ENCODE measurements around the gene TP53AIP1. TPM values are rescaled to one million over a fixed set of nuclear protein-coding genes. Genes with fewer than 3 reads are reported as not detected.

TP53AIP1 gene
- total RNA-seq, 1 experiment from 2014 or later = 2.3 TPM

DNA sequence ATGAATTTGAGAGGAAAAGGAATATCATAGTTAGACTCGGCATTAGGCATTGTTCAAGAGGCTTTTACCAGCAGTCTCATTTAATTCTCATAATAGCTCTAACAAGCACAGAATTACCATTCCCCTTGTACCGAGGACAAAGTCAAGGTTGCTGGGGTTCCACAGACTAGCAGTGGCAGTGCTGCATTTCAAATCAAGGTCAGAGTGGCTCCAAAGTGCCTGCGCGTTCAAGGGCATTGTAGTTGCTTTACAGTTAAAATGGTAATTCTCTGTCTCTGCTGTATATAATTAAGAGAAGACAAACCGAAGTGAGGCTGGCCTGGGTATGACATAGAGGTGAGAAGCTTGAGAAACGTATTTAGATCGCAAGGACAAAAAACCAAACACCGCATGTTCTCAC, 40.4 kb upstream of the TP53AIP1 start:
- Histone ChIP-seq H3K36me3 (ENCODE audit: insufficient read depth, low read length, poor library complexity, severe bottlenecking) (peaks cover 13% of the 10 kb centered on the region), H3K9me3 (ENCODE audit: low read depth, low read length, poor library complexity, severe bottlenecking) (no peaks in the 10 kb centered on the region), H3K27me3 (replicated peaks; ENCODE audit: insufficient read depth, low read depth, low read length, poor library complexity) (no peaks in the 10 kb centered on the region), H3K4me3 (ENCODE audit: low read depth, low read length, poor library complexity, severe bottlenecking) (no peak overlapping the region), H3K4me1 (ENCODE audit: insufficient read depth, low read length, poor library complexity, severe bottlenecking) (no peaks in the 10 kb centered on the region), H3K27ac (ENCODE audit: low read depth, low read length, poor library complexity, severe bottlenecking) (no peak overlapping the region)
- POLR2A ChIA-PET (ENCODE audit: low non-redundant PET) = no interaction called here
- no TSS peak for BruUV-seq (replicated peaks)
- TF ChIP-seq, protein P1, sequence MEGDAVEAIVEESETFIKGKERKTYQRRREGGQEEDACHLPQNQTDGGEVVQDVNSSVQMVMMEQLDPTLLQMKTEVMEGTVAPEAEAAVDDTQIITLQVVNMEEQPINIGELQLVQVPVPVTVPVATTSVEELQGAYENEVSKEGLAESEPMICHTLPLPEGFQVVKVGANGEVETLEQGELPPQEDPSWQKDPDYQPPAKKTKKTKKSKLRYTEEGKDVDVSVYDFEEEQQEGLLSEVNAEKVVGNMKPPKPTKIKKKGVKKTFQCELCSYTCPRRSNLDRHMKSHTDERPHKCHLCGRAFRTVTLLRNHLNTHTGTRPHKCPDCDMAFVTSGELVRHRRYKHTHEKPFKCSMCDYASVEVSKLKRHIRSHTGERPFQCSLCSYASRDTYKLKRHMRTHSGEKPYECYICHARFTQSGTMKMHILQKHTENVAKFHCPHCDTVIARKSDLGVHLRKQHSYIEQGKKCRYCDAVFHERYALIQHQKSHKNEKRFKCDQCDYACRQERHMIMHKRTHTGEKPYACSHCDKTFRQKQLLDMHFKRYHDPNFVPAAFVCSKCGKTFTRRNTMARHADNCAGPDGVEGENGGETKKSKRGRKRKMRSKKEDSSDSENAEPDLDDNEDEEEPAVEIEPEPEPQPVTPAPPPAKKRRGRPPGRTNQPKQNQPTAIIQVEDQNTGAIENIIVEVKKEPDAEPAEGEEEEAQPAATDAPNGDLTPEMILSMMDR (conservative IDR thresholded peaks at IDR 0.05; ENCODE audit: low read depth, low read length) = no peak
- no peak for TF ChIP-seq EZH2 (IDR thresholded peaks at IDR 0.05; ENCODE audit: borderline replicate concordance, low read depth, low read length, poor library complexity, severe bottlenecking)
- intact Hi-C loops (cut with micrococcal nuclease; ENCODE audit: unreplicated experiment) = no loop called here
- DNase-seq (ENCODE audit: low spot score) = no peak
- CTCF ChIA-PET = no interaction called here

DNA sequence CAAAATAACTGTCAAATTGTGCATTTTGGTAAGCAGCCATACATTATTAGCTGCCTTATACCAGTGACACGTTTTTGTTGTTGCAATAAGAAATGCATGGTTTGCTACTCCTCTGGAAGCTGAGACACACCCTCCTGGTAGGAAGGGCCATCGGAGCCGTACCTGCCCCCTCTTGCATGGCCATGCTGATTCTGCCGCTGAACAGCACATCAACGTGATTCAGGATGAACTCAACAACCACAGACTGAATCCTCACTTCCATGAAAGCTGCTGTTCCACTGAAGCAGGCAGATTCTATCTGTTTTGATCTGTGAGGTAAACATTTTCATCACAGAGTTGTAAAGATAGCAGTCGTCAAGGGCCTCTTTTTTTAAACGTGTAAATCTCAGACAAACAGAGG, 38.6 kb upstream of the TP53AIP1 start:
- ChIA-PET POLR2A (ENCODE audit: low non-redundant PET) (no interaction called here), CTCF (no interaction called here)
- Histone ChIP-seq H3K4me1 (ENCODE audit: insufficient read depth, low read length, poor library complexity, severe bottlenecking) (no peaks in the 10 kb centered on the region), H3K4me3 (ENCODE audit: low read depth, low read length, poor library complexity, severe bottlenecking) (no peak overlapping the region), H3K27ac (ENCODE audit: low read depth, low read length, poor library complexity, severe bottlenecking) (no peak overlapping the region), H3K36me3 (ENCODE audit: insufficient read depth, low read length, poor library complexity, severe bottlenecking) (peaks cover 20% of the 10 kb centered on the region), H3K27me3 (replicated peaks; ENCODE audit: insufficient read depth, low read depth, low read length, poor library complexity) (no peaks in the 10 kb centered on the region), H3K9me3 (ENCODE audit: low read depth, low read length, poor library complexity, severe bottlenecking) (no peaks in the 10 kb centered on the region)
- intact Hi-C loops (cut with micrococcal nuclease; ENCODE audit: unreplicated experiment) = no loop called here
- BruUV-seq (replicated peaks) = no TSS peak
- TF ChIP-seq, protein P1 (conservative IDR thresholded peaks at IDR 0.05; ENCODE audit: low read depth, low read length) = no peak
- no peak for TF ChIP-seq EZH2 (IDR thresholded peaks at IDR 0.05; ENCODE audit: borderline replicate concordance, low read depth, low read length, poor library complexity, severe bottlenecking)
- DNase-seq (ENCODE audit: low spot score) = no peak

DNA sequence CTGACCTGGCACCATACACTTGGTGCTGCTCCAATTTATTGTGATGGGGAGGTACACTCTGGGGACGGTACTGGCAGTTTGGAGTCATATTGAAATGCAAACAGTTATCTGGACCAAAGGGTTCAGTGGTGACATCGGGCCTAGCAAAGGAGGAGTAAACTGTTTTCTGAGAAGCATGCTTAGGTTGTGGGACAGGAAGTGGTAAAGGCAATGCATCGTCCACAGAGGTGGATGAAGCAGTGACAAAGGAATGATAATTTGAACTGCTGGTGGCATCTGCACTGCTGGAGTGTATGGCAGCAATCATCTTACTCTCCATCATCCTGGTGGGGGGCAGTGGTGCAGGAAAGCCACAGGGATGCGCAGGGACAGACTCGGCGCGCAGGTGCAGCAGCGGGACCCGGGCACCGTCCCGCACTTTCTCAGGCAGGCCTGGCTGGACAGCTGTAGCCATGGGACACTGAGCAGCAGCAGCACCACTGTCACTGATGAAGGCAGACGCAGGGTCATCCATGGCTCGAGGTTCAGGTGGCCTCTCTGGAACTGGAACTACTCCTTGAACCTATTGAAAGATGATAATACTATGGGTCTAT, 28.0 kb upstream of the TP53AIP1 start:
- BruUV-seq (replicated peaks) = no TSS peak
- intact Hi-C loops (cut with micrococcal nuclease; ENCODE audit: unreplicated experiment) = no loop called here
- Histone ChIP-seq H3K27me3 (replicated peaks; ENCODE audit: insufficient read depth, low read depth, low read length, poor library complexity) (no peaks in the 10 kb centered on the region), H3K27ac (ENCODE audit: low read depth, low read length, poor library complexity, severe bottlenecking) (no peak overlapping the region), H3K4me3 (ENCODE audit: low read depth, low read length, poor library complexity, severe bottlenecking) (no peak overlapping the region), H3K4me1 (ENCODE audit: insufficient read depth, low read length, poor library complexity, severe bottlenecking) (no peaks in the 10 kb centered on the region), H3K9me3 (ENCODE audit: low read depth, low read length, poor library complexity, severe bottlenecking) (no peaks in the 10 kb centered on the region), H3K36me3 (ENCODE audit: insufficient read depth, low read length, poor library complexity, severe bottlenecking) (peaks cover 50% of the 10 kb centered on the region)
- CTCF ChIA-PET = interaction anchor here (1.6 kb wide), 1 partner anchor 14 kb away, joined by 5 read pairs; no protein-coding TSS in a partner anchor
- POLR2A ChIA-PET (ENCODE audit: low non-redundant PET) = no interaction called here
- DNase-seq (ENCODE audit: low spot score) = no peak
- TF ChIP-seq, protein P1 (conservative IDR thresholded peaks at IDR 0.05; ENCODE audit: low read depth, low read length) = no peak
- TF ChIP-seq EZH2 (IDR thresholded peaks at IDR 0.05; ENCODE audit: borderline replicate concordance, low read depth, low read length, poor library complexity, severe bottlenecking) = no peak

Data from A673 (cell line).